ENCODE results near the gene XIRP1. TPM values are rescaled to one million over a fixed set of nuclear protein-coding genes. Genes with fewer than 3 reads are reported as not detected.
"Not testable (repeated sequence)": the region's sequence is repeated elsewhere in the genome, so short reads cannot be mapped to it uniquely, and the experiment has no call there.

Gene XIRP1
- total and polyA plus RNA-seq, 2 donors (not counting 1 experiment from before 2014, with no cell fraction given): not detected

DNA sequence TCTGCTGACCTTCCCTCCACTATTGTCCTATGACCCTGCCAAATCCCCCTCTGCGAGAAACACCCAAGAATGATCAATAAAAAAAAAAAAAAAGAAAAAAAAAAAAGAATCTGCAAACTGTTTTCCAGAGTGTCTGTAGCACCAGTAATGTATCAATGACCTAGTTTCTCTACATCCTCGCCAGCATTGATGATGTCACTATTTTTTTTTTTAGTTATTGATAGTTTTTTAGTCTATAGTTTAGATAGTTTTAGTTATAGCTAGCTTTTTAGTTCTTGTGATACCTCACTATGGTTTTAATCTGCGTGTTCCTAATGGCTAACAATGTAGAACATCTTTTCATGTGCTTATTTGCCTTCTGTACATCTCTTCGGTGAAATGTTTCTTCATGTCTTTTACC, 36.1 kb upstream of the XIRP1 start:
- Histone ChIP-seq H2AFZ (ENCODE audit: insufficient read depth, low read depth, low read length, poor library complexity, severe bottlenecking) (no peak overlapping the region), H3K4me2 (replicated peaks; ENCODE audit: low read depth, low read length, poor library complexity, severe bottlenecking) (no peak overlapping the region), H3K36me3 (replicated peaks in 1 of 2; ENCODE audit: control extremely low read depth in 1 of 2, control insufficient read depth in 1 of 2, extremely low read depth in 1 of 2, insufficient read depth in 2 of 2, low read length in 1 of 2) (no peaks in the 10 kb centered on the region), H3K79me2 (ENCODE audit: control insufficient read depth, insufficient read depth, low read length) (no peaks in the 10 kb centered on the region), H3K9ac (ENCODE audit: low read length) (no peak overlapping the region), H3K4me3 (ENCODE audit: control extremely low read depth in 1 of 5, extremely low read depth in 1 of 5, insufficient read depth in 1 of 5, low read depth in 2 of 5, low read length in 4 of 5) (no peak overlapping the region), H3K4me1 (ENCODE audit: control insufficient read depth in 2 of 2, insufficient read depth in 2 of 2, low read length in 2 of 2) (peaks cover 17 to 27% of the 10 kb centered on the region in 2 donors), H4K20me1 (ENCODE audit: control insufficient read depth, insufficient read depth, low read length, poor library complexity, severe bottlenecking) (no peaks in the 10 kb centered on the region), H3K9me3 (ENCODE audit: control extremely low read depth in 1 of 3, control insufficient read depth in 2 of 3, insufficient read depth in 1 of 3, low read length in 2 of 3) (no peaks in the 10 kb centered on the region), H3K27me3 (replicated peaks in 1 of 4; ENCODE audit: control extremely low read depth in 1 of 4, control insufficient read depth in 3 of 4, insufficient read depth in 4 of 4, low read length in 3 of 4) (peaks cover 0 to 6% (median 0%) of the 10 kb centered on the region in 4 experiments), H3K27ac (ENCODE audit: low read length in 2 of 2) (no peak overlapping the region)
- no CpG with 5 or more reads among the region's 4 CpGs for WGBS (ENCODE audit: insufficient coverage)
- Mint-ChIP-seq H3K4me3 (no peak overlapping the region), H3K4me1 (peaks cover 31% of the 10 kb centered on the region), H3K27me3 (peaks cover 3% of the 10 kb centered on the region), H3K9me3 (ENCODE audit: insufficient read depth) (no peaks in the 10 kb centered on the region), H3K27ac (no peak overlapping the region)
- DNase-seq (no peak), ATAC-seq (ENCODE audit: low read depth) (no peak)
- intact Hi-C loops (cut with micrococcal nuclease): no loop called here
- ChIA-PET POLR2A (interaction anchor here (0.9 kb wide), 1 partner anchor 9 kb away, joined by 4 read pairs; no protein-coding TSS in a partner anchor), CTCF (interaction anchor here (1.4 kb wide), 1 partner anchor 51 kb away, joined by 4 read pairs; the partner anchor contains the start of gene CX3CR1)
- no peak for TF ChIP-seq EZH2 (IDR thresholded peaks at IDR 0.05; ENCODE audit: borderline replicate concordance, insufficient read depth, low read depth, low read length, poor library complexity, severe bottlenecking)
- TF ChIP-seq, protein P1, sequence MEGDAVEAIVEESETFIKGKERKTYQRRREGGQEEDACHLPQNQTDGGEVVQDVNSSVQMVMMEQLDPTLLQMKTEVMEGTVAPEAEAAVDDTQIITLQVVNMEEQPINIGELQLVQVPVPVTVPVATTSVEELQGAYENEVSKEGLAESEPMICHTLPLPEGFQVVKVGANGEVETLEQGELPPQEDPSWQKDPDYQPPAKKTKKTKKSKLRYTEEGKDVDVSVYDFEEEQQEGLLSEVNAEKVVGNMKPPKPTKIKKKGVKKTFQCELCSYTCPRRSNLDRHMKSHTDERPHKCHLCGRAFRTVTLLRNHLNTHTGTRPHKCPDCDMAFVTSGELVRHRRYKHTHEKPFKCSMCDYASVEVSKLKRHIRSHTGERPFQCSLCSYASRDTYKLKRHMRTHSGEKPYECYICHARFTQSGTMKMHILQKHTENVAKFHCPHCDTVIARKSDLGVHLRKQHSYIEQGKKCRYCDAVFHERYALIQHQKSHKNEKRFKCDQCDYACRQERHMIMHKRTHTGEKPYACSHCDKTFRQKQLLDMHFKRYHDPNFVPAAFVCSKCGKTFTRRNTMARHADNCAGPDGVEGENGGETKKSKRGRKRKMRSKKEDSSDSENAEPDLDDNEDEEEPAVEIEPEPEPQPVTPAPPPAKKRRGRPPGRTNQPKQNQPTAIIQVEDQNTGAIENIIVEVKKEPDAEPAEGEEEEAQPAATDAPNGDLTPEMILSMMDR (IDR thresholded peaks at IDR 0.05): no peak

DNA sequence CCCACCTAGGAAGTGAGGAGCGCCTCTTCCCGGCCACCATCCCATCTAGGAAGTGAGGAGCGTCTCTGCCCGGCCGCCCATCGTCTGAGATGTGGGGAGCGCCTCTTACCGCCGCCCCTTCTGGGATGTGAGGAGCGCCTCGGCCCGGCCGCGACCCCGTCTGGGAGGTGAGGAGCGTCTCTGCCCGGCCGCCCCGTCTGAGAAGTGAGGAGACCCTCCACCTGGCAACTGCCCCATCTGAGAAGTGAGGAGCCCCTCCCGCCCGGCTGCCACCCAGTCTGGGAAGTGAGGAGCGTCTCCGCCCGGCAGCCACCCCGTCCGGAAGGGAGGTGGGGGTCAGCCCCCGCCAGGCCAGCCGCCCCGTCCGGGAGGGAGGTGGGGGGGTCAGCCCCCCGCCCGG, 35.2 kb upstream of the XIRP1 start:
- H3K4me1 Mint-ChIP-seq: peaks cover 22% of the 10 kb centered on the region
- H3K36me3 ChIP-seq (replicated peaks in 1 of 2; ENCODE audit: control extremely low read depth in 1 of 2, control insufficient read depth in 1 of 2, extremely low read depth in 1 of 2, insufficient read depth in 2 of 2, low read length in 1 of 2); H3K4me3 Mint-ChIP-seq; CTCF ChIA-PET; H3K27me3 Mint-ChIP-seq; POLR2A ChIA-PET; H3K9ac ChIP-seq (ENCODE audit: low read length); H3K27ac ChIP-seq (ENCODE audit: low read length in 2 of 2); H3K27me3 ChIP-seq (replicated peaks in 1 of 4; ENCODE audit: control extremely low read depth in 1 of 4, control insufficient read depth in 3 of 4, insufficient read depth in 4 of 4, low read length in 3 of 4); H3K4me2 ChIP-seq (replicated peaks; ENCODE audit: low read depth, low read length, poor library complexity, severe bottlenecking); DNase-seq; H3K4me3 ChIP-seq (ENCODE audit: control extremely low read depth in 1 of 5, extremely low read depth in 1 of 5, insufficient read depth in 1 of 5, low read depth in 2 of 5, low read length in 4 of 5); H4K20me1 ChIP-seq (ENCODE audit: control insufficient read depth, insufficient read depth, low read length, poor library complexity, severe bottlenecking); H3K9me3 ChIP-seq (ENCODE audit: control extremely low read depth in 1 of 3, control insufficient read depth in 2 of 3, insufficient read depth in 1 of 3, low read length in 2 of 3); H2AFZ ChIP-seq (ENCODE audit: insufficient read depth, low read depth, low read length, poor library complexity, severe bottlenecking); H3K27ac Mint-ChIP-seq; ATAC-seq (ENCODE audit: low read depth); H3K9me3 Mint-ChIP-seq (ENCODE audit: insufficient read depth); H3K79me2 ChIP-seq (ENCODE audit: control insufficient read depth, insufficient read depth, low read length); intact Hi-C loops (cut with micrococcal nuclease): not testable (repeated sequence)
- H3K4me1 ChIP-seq (ENCODE audit: control insufficient read depth in 2 of 2, insufficient read depth in 2 of 2, low read length in 2 of 2): peaks cover 8 to 18% of the 10 kb centered on the region in 2 donors
- 92% methylated on average over 6 of the region's 32 CpGs for WGBS (ENCODE audit: insufficient coverage)
